Measurements from ENCODE around the gene SMG6. TPM values are rescaled to one million over a fixed set of nuclear protein-coding genes. Genes with fewer than 3 reads are reported as not detected.

SMG6 gene
- total and polyA plus RNA-seq, 2 of the 13 experiments (the other 11 are each of a cell fraction or from before 2014, with no cell fraction given) = 4.6 to 14.6 TPM

DNA sequence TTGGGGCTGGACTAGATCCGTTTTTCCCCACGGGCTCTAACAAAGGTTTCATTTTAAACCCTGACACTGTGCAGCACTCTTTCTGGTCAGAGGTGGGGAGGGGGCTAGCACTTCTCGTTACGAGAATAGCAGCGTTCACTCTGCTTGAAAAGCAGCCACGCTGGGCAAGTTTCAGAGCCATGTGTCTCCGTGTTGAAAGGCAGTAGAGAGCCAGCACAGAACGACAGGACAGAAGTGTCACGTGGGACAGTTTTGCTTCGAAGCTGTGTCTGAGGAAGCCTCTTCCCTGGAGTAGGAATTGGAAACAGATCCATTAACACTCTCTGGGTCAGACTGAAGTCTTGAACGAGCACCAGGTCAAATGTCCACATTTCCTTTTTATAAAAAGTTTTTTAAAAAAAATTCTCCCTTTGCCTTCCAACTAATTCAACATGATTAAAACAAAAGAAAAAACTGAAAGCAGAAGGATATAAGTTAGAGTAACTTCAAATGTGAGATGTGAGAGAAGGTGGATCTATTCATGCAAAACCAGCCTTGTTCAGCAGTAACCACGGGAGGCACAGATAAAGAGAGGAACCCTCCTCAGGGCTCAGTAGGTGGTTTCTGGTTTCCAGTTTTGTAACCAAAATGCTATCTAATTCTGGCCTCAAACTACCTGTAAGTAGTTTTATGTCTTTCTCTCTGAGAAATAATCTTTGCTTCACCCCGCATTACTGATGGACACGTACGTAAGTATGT lies 65.0 kb downstream of the SMG6 start:
- Histone ChIP-seq H4K20me1 (ENCODE audit: insufficient read depth, low read length) (no peaks in the 10 kb centered on the region), H3K36me3 (replicated peaks in 1 of 2; ENCODE audit: control insufficient read depth in 1 of 2, insufficient read depth in 2 of 2, low read length in 2 of 2) (peaks cover 18 to 68% of the 10 kb centered on the region in 2 experiments; a peak in 4 of 5 replicates), H3K9ac (ENCODE audit: insufficient read depth, low read depth, low read length) (no peak overlapping the region), H3K4me2 (ENCODE audit: low read depth, low read length) (no peak overlapping the region), H3K4me3 (replicated peaks in 1 of 3; ENCODE audit: insufficient read depth in 1 of 3, low read depth in 2 of 3, low read length in 3 of 3) (no peak overlapping the region), H3K9me3 (ENCODE audit: low read length) (no peaks in the 10 kb centered on the region), H2AFZ (ENCODE audit: low read length) (no peak overlapping the region), H3K27me3 (ENCODE audit: control insufficient read depth in 1 of 2, insufficient read depth in 2 of 2, low read length in 2 of 2) (no peaks in the 10 kb centered on the region; a peak in 1 of 5 replicates), H3K4me1 (ENCODE audit: insufficient read depth, low read length) (no peaks in the 10 kb centered on the region), H3K27ac (ENCODE audit: extremely low read length, insufficient read depth, low read length) (no peak overlapping the region), H3K79me2 (ENCODE audit: insufficient read depth, low read length) (no peaks in the 10 kb centered on the region)
- POLR2A ChIA-PET = no interaction called here
- intact Hi-C loops (cut with micrococcal nuclease; ENCODE audit: unreplicated experiment) (no loop called here), in situ Hi-C loops (cut with HindIII; ENCODE audit: extremely low pct_ligation_motif_present, low pct_unique_long_range_greater_than_20kb) (loop anchor here (25.0 kb wide), 1 partner anchor 326 kb away; no protein-coding TSS in a partner anchor)
- WGBS (ENCODE audit: low lambda C conversion rate) = 95% methylated on average over 15 of the region's 15 CpGs
- DNase-seq (ENCODE audit: low spot score) (no peak), FAIRE-seq (no peak), ATAC-seq (no peak)
- BruUV-seq (replicated peaks) = no TSS peak
- no peak for TF ChIP-seq ONECUT2 (CRISPR knock-in tag; IDR thresholded peaks at IDR 0.05)
- no peak for TF ChIP-seq ZFP62 (CRISPR knock-in tag; IDR thresholded peaks at IDR 0.05)
- CTCF ChIA-PET (ENCODE audit: low intra/inter-chr PET ratio, low total read pairs) = no interaction called here

- in situ Hi-C loops (cut with HindIII; ENCODE audit: extremely low pct_ligation_motif_present, low pct_unique_long_range_greater_than_20kb) = loop anchor here (25.0 kb wide), 1 partner anchor 326 kb away; no protein-coding TSS in a partner anchor
- H4K20me1 ChIP-seq (ENCODE audit: insufficient read depth, low read length) = no peaks in the 10 kb centered on the region
- POLR2A ChIA-PET = no interaction called here
- CTCF ChIA-PET (ENCODE audit: low intra/inter-chr PET ratio, low total read pairs) = no interaction called here
- no peak overlapping the region for H3K4me2 ChIP-seq (ENCODE audit: low read depth, low read length)
- no peaks in the 10 kb centered on the region for H3K9me3 ChIP-seq (ENCODE audit: low read length)
- H3K4me3 ChIP-seq (replicated peaks in 1 of 3; ENCODE audit: insufficient read depth in 1 of 3, low read depth in 2 of 3, low read length in 3 of 3) = no peak overlapping the region
- no peaks in the 10 kb centered on the region for H3K79me2 ChIP-seq (ENCODE audit: insufficient read depth, low read length)
- no TSS peak for BruUV-seq (replicated peaks)
- H2AFZ ChIP-seq (ENCODE audit: low read length) = no peak overlapping the region
- ATAC-seq (no peak), FAIRE-seq (no peak), DNase-seq (ENCODE audit: low spot score) (no peak)
- peaks cover 20 to 68% of the 10 kb centered on the region in 2 experiments; a peak in 4 of 5 replicates for H3K36me3 ChIP-seq (replicated peaks in 1 of 2; ENCODE audit: control insufficient read depth in 1 of 2, insufficient read depth in 2 of 2, low read length in 2 of 2)
- no peak overlapping the region for H3K9ac ChIP-seq (ENCODE audit: insufficient read depth, low read depth, low read length)
- no peak overlapping the region for H3K27ac ChIP-seq (ENCODE audit: extremely low read length, insufficient read depth, low read length)
- intact Hi-C loops (cut with micrococcal nuclease; ENCODE audit: unreplicated experiment) = no loop called here
- WGBS (ENCODE audit: low lambda C conversion rate) = 89% methylated on average over 3 of the region's 3 CpGs
- H3K27me3 ChIP-seq (ENCODE audit: control insufficient read depth in 1 of 2, insufficient read depth in 2 of 2, low read length in 2 of 2) = no peaks in the 10 kb centered on the region; a peak in 1 of 5 replicates
- no peaks in the 10 kb centered on the region for H3K4me1 ChIP-seq (ENCODE audit: insufficient read depth, low read length)
- TF ChIP-seq KDM6A (CRISPR knock-in tag; IDR thresholded peaks at IDR 0.05; ENCODE audit: low read depth) = no peak
- no peak for TF ChIP-seq GLI4 (CRISPR knock-in tag; IDR thresholded peaks at IDR 0.05; ENCODE audit: borderline replicate concordance)
- TF ChIP-seq TP53 (CRISPR knock-in tag; conservative IDR thresholded peaks at IDR 0.05) = no peak
- TF ChIP-seq HMG20B (CRISPR knock-in tag; conservative IDR thresholded peaks at IDR 0.05) = no peak
- TF ChIP-seq ZFP90 (CRISPR knock-in tag; IDR thresholded peaks at IDR 0.05; ENCODE audit: borderline replicate concordance) = no peak
- no peak for TF ChIP-seq NFYB (CRISPR knock-in tag; IDR thresholded peaks at IDR 0.05)
- no peak for TF ChIP-seq ZBTB33 (CRISPR knock-in tag; IDR thresholded peaks at IDR 0.05)
- no peak for TF ChIP-seq PHF21A (CRISPR knock-in tag; IDR thresholded peaks at IDR 0.05)
- no peak for TF ChIP-seq ZNF570 (CRISPR knock-in tag; IDR thresholded peaks at IDR 0.05; ENCODE audit: borderline replicate concordance)
- no peak for TF ChIP-seq ZNF761 (CRISPR knock-in tag; conservative IDR thresholded peaks at IDR 0.05)
- no peak for TF ChIP-seq SNAPC2 (CRISPR knock-in tag; IDR thresholded peaks at IDR 0.05)
- TF ChIP-seq FLYWCH1 (CRISPR knock-in tag; IDR thresholded peaks at IDR 0.05) = no peak
- TF ChIP-seq RFX1 (IDR thresholded peaks at IDR 0.05) = no peak
- TF ChIP-seq ZNF720 (CRISPR knock-in tag; IDR thresholded peaks at IDR 0.05) = no peak
- no peak for TF ChIP-seq ZNF354B (CRISPR knock-in tag; IDR thresholded peaks at IDR 0.05)
- no peak for TF ChIP-seq ZNF709 (CRISPR knock-in tag; IDR thresholded peaks at IDR 0.05)
Measured at GRCh38 chr17:2237950-2238349, 65.6 kb downstream of the SMG6 start.

Data from HepG2 (cell line).